ENCODE results near the gene WDR91. TPM values are rescaled to one million over a fixed set of nuclear protein-coding genes. Genes with fewer than 3 reads are reported as not detected.

Gene WDR91
- total RNA-seq, 2 experiments from 2014 or later, result 9.3 to 25.9 TPM

DNA sequence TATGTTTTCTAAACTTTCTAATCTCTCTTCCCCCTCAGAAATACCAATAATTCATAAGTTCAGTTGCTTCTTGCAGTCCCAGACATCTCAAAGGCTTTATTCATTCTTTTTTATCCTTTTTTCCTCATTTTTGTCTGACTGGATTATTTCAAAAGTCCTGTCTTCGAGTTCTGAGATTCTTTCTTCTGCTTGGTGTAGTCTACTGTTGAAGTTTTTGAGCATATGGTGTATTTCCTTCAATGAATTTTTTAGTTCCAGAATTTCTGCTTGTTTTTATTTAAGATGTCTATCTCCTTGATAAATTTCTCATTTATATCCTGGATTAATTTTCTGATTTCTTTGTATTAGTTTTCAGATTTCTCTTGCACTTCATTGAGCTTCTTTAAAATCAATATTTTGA lies 55.0 kb downstream of the WDR91 start:
- no peak overlapping the region for H3K4me3 Mint-ChIP-seq
- no peaks in the 10 kb centered on the region for H3K27me3 Mint-ChIP-seq

DNA sequence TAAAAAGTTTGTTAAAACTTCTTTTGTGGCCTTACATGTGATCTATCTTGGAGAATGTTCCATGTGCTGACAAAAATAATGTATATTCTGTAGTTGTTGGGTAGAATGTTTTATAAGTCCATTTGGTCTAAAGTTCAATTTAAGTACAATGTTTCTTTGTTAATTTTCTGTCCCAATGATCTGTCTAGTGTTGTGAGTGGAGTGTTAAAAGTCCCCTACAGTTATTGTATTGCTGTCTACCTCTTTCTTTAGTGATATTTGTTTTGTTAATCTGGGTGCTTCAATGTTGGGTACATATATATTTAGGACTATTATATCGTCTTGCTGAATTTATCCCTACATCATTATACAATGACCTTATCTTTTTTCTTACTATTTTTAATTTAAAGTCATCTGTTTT lies 56.6 kb downstream of the WDR91 start:
- no peak overlapping the region for H3K4me3 Mint-ChIP-seq
- no peak for DNase-seq
- CTCF ChIA-PET, result interaction anchor here (1.7 kb wide), 1 partner anchor 14 kb away, joined by 4 read pairs; no protein-coding TSS in a partner anchor
- peaks cover 93% of the 10 kb centered on the region for H3K36me3 Mint-ChIP-seq
- peaks cover 53% of the 10 kb centered on the region for H3K4me1 Mint-ChIP-seq
- no peak overlapping the region for H3K27ac Mint-ChIP-seq
- ATAC-seq, result no peak
- no peaks in the 10 kb centered on the region for H3K27me3 Mint-ChIP-seq
- H3K9me3 Mint-ChIP-seq (ENCODE audit: low read depth), result peaks cover 28% of the 10 kb centered on the region

More for the DNA sequence above, 55.0 kb downstream of the WDR91 start:
- H3K4me1 Mint-ChIP-seq, result peaks cover 52% of the 10 kb centered on the region
- CTCF ChIA-PET, result interaction anchor here (1.5 to 6.4 kb wide), 3 partner anchors 8 to 170 kb away, joined by 4 to 32 read pairs (median 16); partner anchors contain the start of genes AGBL3, CYREN and TMEM140
- peaks cover 33% of the 10 kb centered on the region for H3K9me3 Mint-ChIP-seq (ENCODE audit: low read depth)
- H3K36me3 Mint-ChIP-seq, result peaks cover 96% of the 10 kb centered on the region
- no peak for ATAC-seq
- H3K27ac Mint-ChIP-seq, result no peak overlapping the region
- DNase-seq, result no peak

DNA sequence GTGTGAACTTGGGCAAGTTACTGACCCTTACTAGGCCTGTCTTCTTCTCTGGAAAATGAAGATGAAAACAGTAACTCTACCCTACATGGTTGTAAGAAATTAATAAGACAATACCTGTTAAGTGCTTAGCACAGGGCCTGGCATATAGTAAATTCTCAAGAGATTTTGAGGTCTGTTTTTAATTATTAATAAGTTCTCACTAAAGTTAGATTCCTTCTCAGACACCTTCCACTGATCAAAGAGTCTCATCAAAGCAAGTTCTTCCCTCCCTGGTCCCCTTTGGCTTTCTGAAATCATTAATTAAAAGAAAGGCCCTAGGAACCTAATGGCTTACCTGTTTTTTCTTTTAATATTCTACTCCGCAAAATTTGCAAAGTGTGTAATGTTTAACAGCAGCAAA lies 58.9 kb downstream of the WDR91 start:
- Mint-ChIP-seq H3K27me3 (no peaks in the 10 kb centered on the region), H3K27ac (no peak overlapping the region), H3K9me3 (ENCODE audit: low read depth) (peaks cover 28% of the 10 kb centered on the region), H3K4me3 (no peak overlapping the region), H3K4me1 (peaks cover 49% of the 10 kb centered on the region), H3K36me3 (peaks cover 78% of the 10 kb centered on the region)
- CTCF ChIA-PET, result no interaction called here
- no peak for DNase-seq
- no peak for ATAC-seq

DNA sequence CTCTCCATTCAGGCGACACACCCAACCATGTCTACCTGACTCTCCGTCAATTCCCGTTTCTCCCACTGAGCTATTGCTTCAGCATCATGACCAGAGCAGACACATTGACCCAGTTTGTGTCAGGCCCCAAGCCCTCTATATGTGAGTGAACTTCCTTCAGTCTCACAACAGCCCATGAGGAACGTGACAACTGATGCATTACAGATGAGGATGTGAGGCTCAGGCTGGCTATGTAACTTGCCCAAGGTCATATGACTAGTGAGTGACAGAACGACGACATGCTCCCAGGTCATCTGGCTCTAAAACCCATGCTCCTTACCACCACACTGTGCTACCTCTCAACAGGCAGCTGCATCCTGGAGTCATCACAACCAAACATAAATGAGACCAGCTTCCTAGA lies 59.8 kb downstream of the WDR91 start:
- CTCF ChIA-PET, result interaction anchor here (1.5 to 2.2 kb wide), 2 partner anchors 14 to 18 kb away, joined by 4 to 10 read pairs; no protein-coding TSS in a partner anchor
- no peak for DNase-seq
- Mint-ChIP-seq H3K36me3 (peaks cover 69% of the 10 kb centered on the region), H3K9me3 (ENCODE audit: low read depth) (peaks cover 24% of the 10 kb centered on the region), H3K27me3 (no peaks in the 10 kb centered on the region), H3K4me3 (no peak overlapping the region), H3K4me1 (peaks cover 52% of the 10 kb centered on the region), H3K27ac (peak overlapping the region; percentile 38)
- no peak for ATAC-seq

DNA sequence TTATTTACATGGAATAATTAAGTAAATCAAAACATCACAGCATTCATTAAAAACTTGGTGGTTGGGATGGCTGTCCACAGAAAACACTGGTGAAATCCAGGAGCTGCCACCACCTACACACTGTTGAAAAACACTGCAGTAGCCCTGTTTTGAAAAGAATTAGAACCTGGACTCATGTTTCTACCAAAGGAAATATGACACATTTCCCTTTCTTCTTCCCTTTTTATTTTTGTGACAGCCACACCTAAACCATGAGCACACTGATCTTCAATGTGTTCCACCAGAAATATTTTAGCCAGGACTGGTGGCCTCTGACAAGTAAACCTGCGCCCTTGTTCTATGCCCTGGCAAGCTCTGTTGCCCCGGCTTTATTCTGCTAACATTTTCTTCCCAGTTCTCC lies 60.2 kb downstream of the WDR91 start:
- Mint-ChIP-seq H3K27me3 (no peaks in the 10 kb centered on the region), H3K27ac (peak overlapping the region; percentile 38), H3K4me3 (peak overlapping the region; percentile 95), H3K4me1 (peaks cover 54% of the 10 kb centered on the region), H3K9me3 (ENCODE audit: low read depth) (peaks cover 21% of the 10 kb centered on the region), H3K36me3 (peaks cover 66% of the 10 kb centered on the region)
- DNase-seq (no peak), ATAC-seq (no peak)
- CTCF ChIA-PET, result interaction anchor here (1.5 to 2.2 kb wide), 2 partner anchors 15 to 18 kb away, joined by 4 to 10 read pairs; no protein-coding TSS in a partner anchor

DNA sequence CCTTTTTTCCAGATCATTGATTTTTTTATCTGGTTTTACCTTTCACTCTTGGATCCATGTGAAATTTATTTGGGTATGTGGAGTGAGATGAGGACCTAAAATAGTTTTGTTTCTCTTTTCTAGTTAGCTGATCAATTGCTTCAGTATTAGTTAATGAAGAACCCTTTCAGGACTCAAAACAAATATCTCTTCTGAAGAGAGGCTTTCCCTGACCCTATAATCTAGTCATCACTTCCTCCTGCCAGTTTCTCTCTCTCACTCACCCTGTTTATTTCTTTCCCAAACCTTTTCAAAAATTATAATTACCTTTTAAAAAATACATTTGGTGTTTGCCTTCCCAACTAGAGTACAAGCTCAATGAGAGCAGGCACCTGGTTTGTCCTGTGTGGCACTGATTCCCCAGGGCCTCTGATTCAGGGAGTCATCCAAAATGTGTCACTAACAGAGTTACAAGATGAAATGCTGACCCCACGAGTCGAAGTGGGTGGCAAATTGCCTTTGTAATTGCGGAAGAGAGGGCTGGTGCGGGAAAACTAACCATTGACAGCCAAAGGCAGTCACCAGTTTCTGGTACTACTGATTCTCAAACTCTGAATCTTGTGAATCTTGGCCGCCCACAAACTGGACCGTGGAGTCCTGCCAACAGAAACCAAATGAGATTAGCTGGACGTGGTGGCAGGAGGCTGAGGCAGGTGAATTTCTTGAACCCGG lies 61.1 kb downstream of the WDR91 start:
- no peak for DNase-seq
- Mint-ChIP-seq H3K9me3 (ENCODE audit: low read depth) (peaks cover 14% of the 10 kb centered on the region), H3K4me3 (peak overlapping the region; percentile 95), H3K27ac (peak overlapping the region; percentile 63), H3K27me3 (no peaks in the 10 kb centered on the region), H3K4me1 (peaks cover 60% of the 10 kb centered on the region), H3K36me3 (peaks cover 57% of the 10 kb centered on the region)
- no peak for ATAC-seq
- CTCF ChIA-PET, result interaction anchor here (1.1 to 3.7 kb wide), 4 partner anchors 8 to 164 kb away, joined by 6 to 39 read pairs (median 13); partner anchors contain the start of genes AGBL3 and CYREN

DNA sequence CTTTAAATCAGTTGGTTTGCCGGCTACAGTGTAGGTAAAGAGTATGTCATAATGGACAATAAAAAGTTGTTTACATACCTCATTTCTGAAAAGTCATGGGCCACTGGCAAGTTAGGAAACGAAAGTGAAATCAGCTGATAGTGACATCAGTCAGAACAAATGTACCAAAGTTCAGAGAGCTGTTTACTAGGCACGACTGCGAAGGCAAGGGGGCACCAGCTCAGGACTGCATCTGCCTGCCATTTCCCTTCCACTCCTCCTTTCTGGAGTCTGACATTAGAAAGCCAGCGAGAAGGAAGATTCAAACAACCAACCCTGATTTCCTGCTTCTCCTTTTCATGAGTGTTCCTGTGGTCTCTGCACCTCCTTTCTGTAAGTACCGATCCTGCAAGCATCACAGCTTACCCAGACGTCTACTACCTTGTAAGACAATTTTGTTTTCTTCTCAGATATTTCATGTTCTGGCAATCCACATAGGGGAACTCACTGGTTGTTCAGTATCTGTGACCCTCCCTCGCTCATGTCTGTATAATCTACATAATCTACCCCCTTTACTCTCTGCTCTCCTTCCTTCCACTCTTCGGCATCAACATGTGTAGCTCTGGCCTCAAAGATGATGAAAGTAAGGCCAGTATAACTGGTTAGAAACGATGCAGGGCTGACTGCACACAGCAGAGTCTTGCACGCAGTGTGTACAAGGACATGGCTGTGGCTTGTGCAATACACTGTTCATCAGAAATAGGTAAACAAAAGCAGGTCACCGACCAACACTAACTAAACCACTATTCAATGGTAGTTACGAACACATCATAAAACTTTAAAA lies 63.2 kb downstream of the WDR91 start, which contains the start of gene TMEM140:
TMEM140 (plus strand) TSS at position 174 of the 823 bp plus-strand sequence. CDS start 16,370 bp downstream, outside the sequence.
- ATAC-seq (peak; percentile 88), DNase-seq (peak; percentile 80)
- Mint-ChIP-seq H3K4me1 (peaks cover 50% of the 10 kb centered on the region), H3K4me3 (peak within 1 kb of the TSS; percentile 95), H3K36me3 (peaks cover 37% of the 10 kb centered on the region), H3K27me3 (no peaks in the 10 kb centered on the region), H3K9me3 (ENCODE audit: low read depth) (no peaks in the 10 kb centered on the region), H3K27ac (peak within 1 kb of the TSS; percentile 96)
- CTCF ChIA-PET, result interaction anchor here (0.7 to 3.7 kb wide), 9 partner anchors 10 to 162 kb away, joined by 3 to 39 read pairs (median 4); partner anchors contain the start of genes AGBL3, CYREN and WDR91

DNA sequence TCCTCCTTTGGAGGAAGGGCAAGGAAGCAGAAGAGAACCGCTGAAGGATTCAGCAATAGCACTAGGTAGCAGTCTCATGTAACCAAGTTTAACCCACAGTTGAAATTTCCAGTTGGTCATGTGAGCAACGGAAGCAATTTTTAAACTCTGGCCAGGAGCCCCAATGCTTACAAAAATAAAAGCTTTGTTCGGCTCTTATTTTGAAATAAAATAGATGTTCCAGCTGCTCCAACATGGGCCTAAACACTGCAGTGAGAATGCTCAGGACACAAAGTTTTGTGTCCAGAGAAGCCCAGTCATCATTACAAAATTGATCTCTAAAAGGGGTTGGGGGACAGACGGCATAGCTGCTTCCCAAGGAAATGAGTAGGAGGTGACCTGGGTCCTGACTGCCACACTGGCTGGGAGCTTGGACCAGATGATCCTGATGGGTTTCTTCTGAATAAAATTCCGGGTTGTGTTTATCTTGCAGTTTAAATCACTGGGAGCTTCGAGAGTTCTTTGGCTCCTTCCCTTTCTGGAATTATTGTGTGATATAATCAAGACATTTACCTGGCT lies 63.9 kb downstream of the WDR91 start:
- H3K36me3 Mint-ChIP-seq, result peaks cover 32% of the 10 kb centered on the region
- peak overlapping the region; percentile 96 for H3K27ac Mint-ChIP-seq
- peak; percentile 42 for ATAC-seq
- CTCF ChIA-PET, result interaction anchor here (0.7 to 3.7 kb wide), 9 partner anchors 10 to 162 kb away, joined by 3 to 39 read pairs (median 4); partner anchors contain the start of genes AGBL3, CYREN and WDR91
- H3K27me3 Mint-ChIP-seq, result no peaks in the 10 kb centered on the region
- peak overlapping the region; percentile 95 for H3K4me3 Mint-ChIP-seq
- H3K4me1 Mint-ChIP-seq, result peaks cover 47% of the 10 kb centered on the region
- H3K9me3 Mint-ChIP-seq (ENCODE audit: low read depth), result no peaks in the 10 kb centered on the region
- DNase-seq, result peak; percentile 67

DNA sequence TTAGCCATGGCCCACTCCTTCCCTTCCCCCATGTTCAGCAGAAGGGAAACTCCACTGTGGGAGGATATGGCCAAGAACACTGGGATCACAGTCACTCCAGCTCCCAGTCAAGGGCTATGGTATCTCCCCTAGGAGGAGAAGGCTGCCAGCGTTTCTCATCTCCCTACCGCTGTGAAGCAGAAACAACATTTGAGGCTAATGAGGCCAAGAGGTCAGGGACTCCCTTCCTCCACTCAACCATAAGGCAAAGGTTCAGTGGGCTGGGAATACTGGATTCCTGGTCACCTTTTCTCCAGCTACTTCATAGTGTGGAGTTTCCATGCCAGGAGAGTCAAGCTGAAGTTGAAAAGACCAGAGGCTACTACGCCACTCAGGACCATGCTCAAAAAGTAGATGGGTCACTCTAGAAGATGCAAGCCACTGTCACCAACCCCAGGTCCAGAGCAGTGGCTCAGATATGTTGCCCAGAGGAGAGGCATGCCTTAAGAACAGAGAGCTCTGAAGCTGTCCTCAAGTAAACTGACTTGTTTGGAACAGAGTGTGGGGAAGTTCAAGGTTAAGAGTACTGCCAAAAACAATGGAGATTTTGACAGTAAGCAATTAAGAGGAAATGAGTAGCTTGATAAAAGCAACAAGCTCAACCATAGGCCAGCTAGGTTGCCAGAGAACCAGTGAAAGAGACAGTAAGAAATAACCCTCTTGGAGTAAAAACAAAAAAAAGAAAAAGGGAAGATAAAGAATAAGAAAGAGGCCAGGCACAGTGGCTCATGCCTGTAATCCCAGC lies 67.2 kb downstream of the WDR91 start:
- no peaks in the 10 kb centered on the region for H3K27me3 Mint-ChIP-seq
- peaks cover 22% of the 10 kb centered on the region for H3K4me1 Mint-ChIP-seq
- CTCF ChIA-PET, result interaction anchor here (0.7 kb wide), 1 partner anchor 27 kb away, joined by 3 read pairs; the partner anchor contains the start of gene CYREN
- H3K9me3 Mint-ChIP-seq (ENCODE audit: low read depth), result no peaks in the 10 kb centered on the region
- DNase-seq (no peak), ATAC-seq (no peak)
- peaks cover 8% of the 10 kb centered on the region for H3K36me3 Mint-ChIP-seq
- H3K4me3 Mint-ChIP-seq, result no peak overlapping the region
- no peak overlapping the region for H3K27ac Mint-ChIP-seq

Small RNA genes within 50 kb of the gene (microRNA-seq; reads per million reads assigned to microRNA genes)
- not detected for gene MIR6509

Other genes with a start within 250 kb of the WDR91 start
- gene AGBL3, start 225.0 kb downstream of the WDR91 start, total RNA-seq, result 1 to 10 TPM; 2.4 to 2.8 TPM
- gene TMEM140, start 63.5 kb downstream of the WDR91 start, total RNA-seq, result 10 to 100 TPM; 19.9 to 27.5 TPM
- 10 to 100 TPM; 33.2 to 46.0 TPM for gene CYREN, start 40.8 kb downstream of the WDR91 start, total RNA-seq
- not detected for gene STRA8, start 22.3 kb upstream of the WDR91 start, total RNA-seq